NCI-H187 treated with DMSO at 0.1 percent for 48 hours (cell line): ENCODE results near the gene PRKD3.

Experiments used
- DNase-seq: peaks from one replicate; lab custom pipeline; 2025; lab: John Stamatoyannopoulos, UW

PRKD3 gene

GRCh38 chr2:37343537-37344434 is 19.2 kb upstream of the PRKD3 start:
- no peak for DNase-seq

- DNase-seq: no peak
These were observed 18.1 kb upstream of the PRKD3 start for GRCh38 chr2:37342591-37343220.

- no peak for DNase-seq
These were observed 16.0 kb upstream of the PRKD3 start for GRCh38 chr2:37340637-37341036.

- no peak for DNase-seq
These were observed 14.3 kb upstream of the PRKD3 start for GRCh38 chr2:37338933-37339332.

- no peak for DNase-seq
These were observed 13.1 kb upstream of the PRKD3 start for GRCh38 chr2:37337620-37338280.

GRCh38 chr2:37335604-37336003 is 11.0 kb upstream of the PRKD3 start:
- DNase-seq: no peak

GRCh38 chr2:37333256-37333655 is 8.6 kb upstream of the PRKD3 start:
- no peak for DNase-seq

- DNase-seq: no peak
These were observed 7.9 kb upstream of the PRKD3 start for GRCh38 chr2:37332560-37332959.

GRCh38 chr2:37330681-37331080 is 6.0 kb upstream of the PRKD3 start:
- no peak for DNase-seq

GRCh38 chr2:37326866-37327634 is 2.4 kb upstream of the PRKD3 start:
- no peak for DNase-seq

GRCh38 chr2:37326285-37326684 is 1.7 kb upstream of the PRKD3 start:
- DNase-seq: no peak

GRCh38 chr2:37325625-37326071 is 1.0 kb upstream of the PRKD3 start:
- DNase-seq: no peak

- DNase-seq: no peak
These were observed 172 bp downstream of the PRKD3 start for GRCh38 chr2:37324536-37324785.

- DNase-seq: no peak
These were observed 675 bp downstream of the PRKD3 start for GRCh38 chr2:37323781-37324535.

- DNase-seq: no peak
These were observed 1.4 kb downstream of the PRKD3 start for GRCh38 chr2:37323176-37323780.

- DNase-seq: no peak
These were observed 2.3 kb downstream of the PRKD3 start for GRCh38 chr2:37322368-37322767.

GRCh38 chr2:37321029-37321682 is 3.5 kb downstream of the PRKD3 start:
- DNase-seq: no peak

GRCh38 chr2:37319754-37320609 is 4.7 kb downstream of the PRKD3 start:
- DNase-seq: no peak

- no peak for DNase-seq
These were observed 6.2 kb downstream of the PRKD3 start for GRCh38 chr2:37318401-37318800.

- no peak for DNase-seq
These were observed 6.9 kb downstream of the PRKD3 start for GRCh38 chr2:37317746-37318145.
